COLO829 (cell line): ENCODE results near the gene BCLAF1.

Source experiments
- DNase-seq: peaks from one replicate; pipeline ENCODE4 v3.0.0; 2012; ENCODE audit warnings: low spot score

Gene BCLAF1, protein sequence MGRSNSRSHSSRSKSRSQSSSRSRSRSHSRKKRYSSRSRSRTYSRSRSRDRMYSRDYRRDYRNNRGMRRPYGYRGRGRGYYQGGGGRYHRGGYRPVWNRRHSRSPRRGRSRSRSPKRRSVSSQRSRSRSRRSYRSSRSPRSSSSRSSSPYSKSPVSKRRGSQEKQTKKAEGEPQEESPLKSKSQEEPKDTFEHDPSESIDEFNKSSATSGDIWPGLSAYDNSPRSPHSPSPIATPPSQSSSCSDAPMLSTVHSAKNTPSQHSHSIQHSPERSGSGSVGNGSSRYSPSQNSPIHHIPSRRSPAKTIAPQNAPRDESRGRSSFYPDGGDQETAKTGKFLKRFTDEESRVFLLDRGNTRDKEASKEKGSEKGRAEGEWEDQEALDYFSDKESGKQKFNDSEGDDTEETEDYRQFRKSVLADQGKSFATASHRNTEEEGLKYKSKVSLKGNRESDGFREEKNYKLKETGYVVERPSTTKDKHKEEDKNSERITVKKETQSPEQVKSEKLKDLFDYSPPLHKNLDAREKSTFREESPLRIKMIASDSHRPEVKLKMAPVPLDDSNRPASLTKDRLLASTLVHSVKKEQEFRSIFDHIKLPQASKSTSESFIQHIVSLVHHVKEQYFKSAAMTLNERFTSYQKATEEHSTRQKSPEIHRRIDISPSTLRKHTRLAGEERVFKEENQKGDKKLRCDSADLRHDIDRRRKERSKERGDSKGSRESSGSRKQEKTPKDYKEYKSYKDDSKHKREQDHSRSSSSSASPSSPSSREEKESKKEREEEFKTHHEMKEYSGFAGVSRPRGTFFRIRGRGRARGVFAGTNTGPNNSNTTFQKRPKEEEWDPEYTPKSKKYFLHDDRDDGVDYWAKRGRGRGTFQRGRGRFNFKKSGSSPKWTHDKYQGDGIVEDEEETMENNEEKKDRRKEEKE

DNA sequence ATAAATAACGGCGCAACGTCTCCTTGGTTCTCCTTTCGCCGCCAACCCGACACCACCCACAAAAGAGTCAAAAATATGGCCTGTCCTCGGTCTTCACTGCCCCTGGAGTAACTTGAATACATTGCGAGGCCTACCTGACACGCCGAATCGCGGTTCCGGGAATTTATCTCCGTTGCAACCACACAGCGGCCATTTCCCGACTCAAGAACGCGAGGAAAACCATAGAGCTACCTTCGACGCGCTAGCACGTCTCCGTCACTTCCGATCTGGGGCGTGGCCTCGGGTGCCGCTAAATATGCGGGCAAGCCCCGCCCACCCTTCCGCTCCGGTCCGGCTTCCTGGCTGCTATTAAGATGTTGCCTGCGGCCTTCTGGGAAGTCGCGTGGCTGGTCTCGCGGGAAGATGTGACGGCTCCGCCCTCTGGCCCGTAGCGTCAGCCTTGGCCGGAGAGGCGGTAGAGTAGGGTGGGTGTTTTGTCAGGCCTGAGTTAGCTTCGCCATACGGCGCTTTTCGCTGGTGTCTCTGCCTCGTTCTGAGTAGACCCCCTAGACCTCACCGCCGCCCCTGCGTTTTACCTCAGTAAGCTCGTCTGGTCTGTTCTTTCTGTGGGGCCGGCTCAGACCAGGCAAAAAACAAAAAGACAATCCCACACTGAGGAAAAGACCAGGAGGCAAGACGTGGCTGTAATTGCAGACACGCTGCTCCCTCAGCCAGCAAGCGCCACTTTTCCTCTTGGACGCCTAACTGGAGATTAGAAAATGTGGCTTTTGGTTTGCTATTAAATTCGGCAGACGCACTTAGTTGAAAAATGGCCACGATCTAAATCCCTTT lies at the start of gene BCLAF1:
Gene BCLAF1, minus strand, starts transcription at position 268 of the 831 bp plus-strand sequence. CDS start 9,980 bp downstream, outside the sequence.
- peak; percentile 93 for DNase-seq

DNA sequence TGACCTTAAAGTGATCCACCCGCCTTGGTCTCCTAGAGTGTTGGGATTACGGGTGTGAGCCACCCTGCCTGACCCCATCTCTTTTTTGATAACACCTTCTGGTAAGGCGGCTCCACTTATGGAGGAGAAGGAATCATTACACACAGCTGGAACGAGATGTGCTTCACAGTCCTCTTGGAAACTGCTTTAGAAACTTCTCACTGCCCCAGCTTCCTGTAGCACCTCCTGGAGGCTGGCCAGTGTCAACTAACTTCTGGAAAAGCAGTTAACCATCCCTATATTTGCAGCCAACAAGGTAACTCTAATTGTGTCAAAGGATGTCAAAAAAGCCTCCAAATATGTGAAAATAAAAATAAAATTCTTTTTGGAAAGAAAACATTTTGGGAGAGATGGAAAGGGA lies 48.8 kb upstream of the BCLAF1 start:
- no peak for DNase-seq

DNA sequence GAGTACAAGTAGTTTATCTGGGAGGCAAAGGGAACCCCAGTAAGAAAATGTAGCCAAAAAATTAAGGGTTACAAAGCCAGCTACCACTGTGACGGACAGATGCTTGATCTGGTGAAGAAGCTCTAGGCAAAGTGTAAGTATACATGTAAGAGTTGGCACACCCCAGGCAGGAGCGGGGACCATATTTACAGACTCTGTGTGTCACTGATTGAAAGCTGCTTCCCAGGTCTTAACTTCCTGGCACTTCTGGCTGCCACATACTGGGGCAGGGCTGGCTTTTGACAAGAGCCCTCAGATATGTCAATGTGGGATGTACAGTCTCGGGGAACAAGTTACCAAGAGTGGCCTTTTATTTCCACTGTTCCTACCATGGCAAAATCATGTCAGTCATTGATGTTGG lies 48.0 kb upstream of the BCLAF1 start:
- DNase-seq: no peak

DNA sequence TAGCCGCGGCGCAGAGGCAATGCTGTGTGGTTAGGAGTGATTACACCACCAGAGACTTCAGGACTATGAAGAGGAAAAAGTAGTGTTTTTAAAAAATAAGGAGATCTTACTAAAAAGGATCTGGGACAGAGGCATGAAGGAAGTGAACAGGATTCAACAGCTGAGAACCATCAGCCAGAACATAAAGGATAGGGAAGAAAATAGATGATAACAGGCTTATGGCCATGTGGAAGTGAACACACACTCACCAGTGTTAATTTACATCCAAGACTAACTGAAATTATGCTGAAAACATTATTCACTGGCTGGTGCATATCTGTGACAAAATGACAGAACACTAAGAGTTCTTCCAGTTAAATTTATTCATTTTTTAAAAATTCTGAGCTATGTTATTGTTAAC lies 47.5 kb upstream of the BCLAF1 start:
- no peak for DNase-seq

DNA sequence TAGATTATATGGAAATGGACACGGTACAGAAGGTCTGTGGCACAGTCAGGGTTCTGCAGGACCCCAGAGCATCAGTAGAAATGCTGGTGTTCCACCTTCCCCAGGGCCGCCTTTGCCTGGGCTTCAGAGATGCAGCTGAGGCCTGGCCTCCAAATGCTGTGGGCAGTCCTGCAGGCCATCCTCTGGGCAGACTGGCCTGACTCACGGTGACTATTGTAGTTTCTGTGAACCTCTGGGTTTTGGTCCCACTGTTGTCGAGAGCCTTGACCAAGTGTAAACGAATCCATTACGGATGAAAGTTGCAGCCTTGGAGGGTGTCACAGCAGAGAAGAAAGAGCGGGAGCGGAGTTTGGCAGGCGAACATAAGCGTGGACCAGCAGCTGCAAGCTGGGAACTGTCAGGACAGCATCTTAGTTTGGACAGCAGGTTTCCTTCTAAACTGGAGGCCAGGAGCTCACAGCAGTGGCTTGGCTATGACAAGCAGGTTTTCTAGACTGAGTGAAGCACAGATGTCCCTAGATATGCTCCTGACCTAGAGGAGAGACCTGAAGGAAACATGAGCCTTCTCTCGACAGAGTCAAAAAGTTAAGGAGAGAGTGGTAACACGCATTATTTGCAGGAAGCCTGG lies 46.2 kb upstream of the BCLAF1 start:
- DNase-seq: no peak

DNA sequence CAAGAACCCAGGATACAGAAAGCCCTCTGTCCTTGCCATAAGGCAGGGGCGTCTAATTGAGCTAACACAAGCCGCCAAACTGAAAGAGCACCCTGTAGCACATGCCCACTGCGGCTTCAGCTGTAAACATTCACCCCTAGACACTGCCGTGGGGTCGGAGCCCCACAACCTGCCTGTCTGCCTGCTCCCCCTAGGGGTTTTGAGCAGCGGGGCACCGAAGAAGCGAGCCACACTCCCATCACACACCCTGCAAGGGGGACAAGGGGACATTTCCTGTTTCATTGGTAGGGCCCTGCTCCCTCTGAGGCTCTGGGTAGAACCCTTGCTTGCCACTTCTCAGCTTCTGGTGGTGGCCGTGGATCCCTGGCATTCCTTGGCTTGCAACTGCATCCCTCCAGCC lies 45.2 kb upstream of the BCLAF1 start:
- no peak for DNase-seq

DNA sequence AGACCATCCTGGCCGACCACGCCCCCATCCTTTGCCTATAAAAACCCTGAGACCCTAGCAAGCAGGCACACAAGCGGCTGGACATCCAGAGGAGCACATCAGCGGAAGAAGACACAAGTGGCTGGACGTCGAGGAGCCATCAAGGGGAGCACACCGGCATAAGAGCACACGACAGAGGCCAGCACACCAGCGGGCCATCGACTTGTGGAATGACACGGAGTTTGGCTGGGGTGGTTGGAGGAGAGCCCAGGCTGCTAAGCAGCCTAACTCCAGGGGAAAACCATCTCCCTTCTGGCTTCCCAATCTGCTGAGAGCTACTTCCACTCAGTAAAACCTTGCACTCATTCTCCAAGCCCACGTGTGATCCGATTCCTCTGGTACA lies 44.8 kb upstream of the BCLAF1 start:
- DNase-seq: no peak

DNA sequence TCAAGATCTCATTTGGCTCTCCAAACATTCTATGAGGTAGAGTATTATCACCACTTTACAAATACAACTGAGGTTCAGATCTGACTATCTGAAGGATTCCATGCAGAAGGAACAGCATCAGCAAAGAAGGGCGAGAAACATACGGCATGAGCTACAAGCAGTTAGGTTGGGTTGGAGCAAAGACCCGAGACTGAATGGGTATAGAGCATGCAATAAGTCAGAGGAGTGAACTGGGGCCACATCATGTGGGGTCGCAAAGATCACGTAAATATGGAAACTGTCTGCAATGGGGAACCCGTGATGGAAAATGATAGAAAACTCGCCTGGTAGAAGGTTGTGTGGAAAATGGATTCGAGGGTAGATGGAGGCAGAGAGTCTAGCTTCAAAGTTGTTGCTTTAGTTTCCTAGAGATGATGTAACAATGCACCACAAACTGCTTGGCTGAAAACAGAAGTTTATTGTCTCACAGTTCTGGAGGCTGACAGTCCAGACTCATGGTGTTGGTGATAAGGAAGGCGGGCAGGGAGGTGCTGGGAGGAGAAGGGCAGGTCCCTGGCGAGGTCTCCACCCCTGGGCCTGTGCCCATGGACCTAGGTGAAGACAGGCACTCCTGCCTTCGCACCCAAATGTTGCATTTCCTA lies 44.3 kb upstream of the BCLAF1 start:
- DNase-seq: no peak

DNA sequence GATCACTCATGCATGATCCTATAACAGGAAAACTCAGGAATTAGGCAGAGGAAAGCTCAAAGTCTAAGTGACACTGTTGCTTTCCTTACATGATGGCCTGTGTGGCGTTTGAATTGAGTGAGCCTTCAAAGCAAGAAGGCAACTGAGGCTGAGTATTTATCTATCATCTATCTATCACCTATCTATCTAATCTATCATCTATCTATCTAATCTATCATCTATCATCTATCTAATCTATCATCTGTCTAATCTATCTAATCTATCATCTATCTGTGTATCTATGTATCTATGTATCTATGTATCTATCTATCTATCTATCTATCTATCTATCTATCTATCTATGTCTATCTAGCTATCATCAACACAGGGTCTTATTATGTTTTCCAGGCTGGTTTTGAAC lies 41.8 kb upstream of the BCLAF1 start:
- no peak for DNase-seq

DNA sequence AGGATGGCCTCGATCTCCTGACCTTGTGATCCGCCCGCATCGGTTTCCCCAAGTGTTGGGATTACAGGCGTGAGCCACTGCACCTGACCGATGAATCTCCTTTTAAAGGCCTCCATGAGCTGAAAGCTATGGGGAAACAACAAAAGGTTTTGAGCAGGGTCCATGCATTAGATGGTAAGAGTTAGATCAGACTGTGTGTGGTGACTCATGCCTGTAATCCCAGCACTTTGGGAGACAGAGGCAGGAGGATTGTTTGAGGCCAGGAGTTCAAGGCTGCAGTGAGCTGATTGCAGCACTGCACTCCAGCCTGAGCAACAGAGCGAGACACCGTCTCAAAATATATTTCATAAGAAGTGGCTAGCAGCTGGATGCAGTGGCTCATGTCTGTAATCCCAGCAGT lies 41.0 kb upstream of the BCLAF1 start:
- DNase-seq: no peak

DNA sequence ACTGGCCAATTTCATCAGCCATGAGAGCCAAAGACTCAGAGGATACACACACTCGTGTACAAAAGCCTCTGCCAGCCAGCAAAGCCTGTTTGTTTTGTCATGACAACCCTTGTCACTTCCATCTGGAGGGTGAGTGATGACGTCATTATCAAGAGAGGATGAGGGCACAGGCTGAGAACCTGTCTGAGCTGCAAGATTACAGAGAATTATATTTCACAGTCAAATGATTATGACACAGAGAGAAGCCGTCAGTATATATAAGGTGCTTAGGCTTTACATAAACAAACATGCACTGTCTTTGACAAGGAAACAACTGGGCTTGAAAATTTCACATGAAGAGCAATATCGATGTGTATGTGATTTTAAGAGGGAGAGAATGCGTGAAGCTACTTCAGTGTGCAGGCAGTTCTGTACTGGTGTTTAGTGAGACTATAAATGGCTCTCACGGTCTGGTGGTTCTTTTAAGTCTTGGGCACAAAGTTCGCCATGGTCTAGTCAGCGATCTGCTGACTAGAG lies 36.5 kb upstream of the BCLAF1 start:
- no peak for DNase-seq

DNA sequence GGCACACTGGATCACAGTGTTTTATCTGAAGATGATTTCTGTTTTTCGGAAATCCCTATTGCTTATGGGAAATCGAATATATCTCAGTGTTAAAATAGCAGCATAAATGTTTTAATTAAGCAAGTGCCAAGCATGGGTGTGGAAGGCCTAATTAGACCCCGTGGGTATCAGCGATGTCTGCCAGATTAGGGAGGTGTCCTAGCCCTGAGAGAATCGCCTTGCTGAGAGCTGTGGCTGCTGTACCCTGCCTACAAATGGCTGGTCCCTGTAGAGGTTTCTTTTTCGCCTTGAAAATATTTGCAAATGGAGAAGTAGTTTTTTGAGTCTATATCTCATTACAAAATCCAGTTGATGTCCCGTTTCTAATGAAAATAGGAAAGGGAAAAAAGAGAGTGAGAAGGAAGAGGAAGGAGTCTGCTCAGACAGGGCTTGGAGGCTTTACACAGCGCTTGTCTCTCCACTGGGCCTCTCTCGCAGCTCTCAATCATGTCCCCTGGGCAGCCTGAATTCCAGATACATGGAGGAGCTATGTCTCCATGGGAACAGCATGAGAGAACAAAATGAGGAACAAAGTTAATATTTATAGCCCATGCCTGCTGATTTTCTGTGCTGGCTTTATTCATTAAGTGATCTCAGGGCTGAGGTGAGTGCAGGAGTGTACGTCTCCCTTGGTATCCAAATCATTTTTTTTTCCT lies 35.2 kb upstream of the BCLAF1 start:
- no peak for DNase-seq

DNA sequence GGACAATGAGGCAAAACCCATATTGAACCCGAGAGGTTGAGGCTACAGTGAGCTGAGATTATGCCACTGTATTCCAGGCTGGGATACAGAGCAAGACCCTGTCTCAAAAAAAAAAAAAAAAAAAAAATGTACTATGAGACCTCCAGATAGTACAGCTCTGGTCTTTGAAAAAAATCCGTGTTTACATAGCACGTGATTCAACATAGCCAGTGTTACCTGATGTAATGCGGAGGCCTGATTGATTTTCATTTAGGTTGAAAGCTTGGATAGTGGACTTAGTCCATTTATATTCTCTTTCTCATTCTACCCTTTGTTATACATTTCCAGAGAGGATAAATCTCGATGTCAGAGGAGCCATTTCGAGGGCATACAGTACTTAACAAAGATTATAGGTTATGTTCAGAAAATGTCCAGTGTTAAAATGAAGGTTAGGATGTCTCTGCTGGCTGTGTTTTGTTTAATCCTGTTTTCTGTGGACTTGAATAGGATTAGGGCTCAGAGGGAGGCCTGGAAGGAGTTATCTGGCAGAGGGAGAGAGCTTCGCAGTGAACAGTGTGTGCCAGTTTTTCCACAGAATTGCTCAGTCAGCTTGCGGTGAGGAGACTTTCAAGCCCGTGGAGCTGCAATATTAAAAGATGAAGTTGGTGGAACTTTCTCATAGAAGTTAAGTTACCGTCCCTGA lies 33.9 kb upstream of the BCLAF1 start:
- no peak for DNase-seq

DNA sequence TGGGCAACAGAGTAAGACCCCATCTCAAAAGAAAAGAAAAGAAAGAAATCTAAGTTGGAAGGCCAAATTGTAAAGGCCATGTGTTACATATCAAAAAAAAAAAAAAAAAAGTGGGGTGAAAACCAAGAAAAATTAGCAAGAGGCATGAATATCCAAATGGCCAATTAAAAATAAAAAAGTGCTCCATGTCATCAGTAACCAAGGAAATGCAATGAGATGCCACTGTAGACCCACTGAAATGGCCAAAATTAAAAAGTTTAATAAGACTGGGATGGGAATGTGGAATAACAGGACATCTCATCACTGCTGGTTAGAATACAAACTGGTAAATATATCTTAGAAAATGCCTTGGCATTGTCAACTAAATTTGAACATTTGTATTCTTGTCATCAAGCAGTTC lies 30.1 kb upstream of the BCLAF1 start:
- DNase-seq: no peak

DNA sequence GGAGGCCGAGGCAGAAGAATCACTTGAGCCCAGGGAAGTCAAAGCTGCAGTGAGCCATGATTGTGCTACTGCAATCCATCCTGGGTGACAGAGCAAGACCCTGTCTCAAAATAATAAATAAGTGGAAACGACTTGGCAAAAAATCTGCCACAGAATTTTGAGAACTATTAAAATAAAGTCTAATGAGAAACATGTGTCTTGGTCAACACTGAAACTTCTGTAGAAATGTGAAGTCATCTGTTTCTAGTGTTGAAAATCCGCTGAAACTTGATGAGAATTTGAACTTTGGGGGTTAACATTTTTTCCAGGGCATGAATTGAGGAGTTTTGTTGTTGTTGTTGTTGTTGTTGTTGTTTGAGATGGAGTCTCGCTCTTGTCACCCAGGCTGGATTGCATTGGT lies 29.0 kb upstream of the BCLAF1 start:
- DNase-seq: no peak

DNA sequence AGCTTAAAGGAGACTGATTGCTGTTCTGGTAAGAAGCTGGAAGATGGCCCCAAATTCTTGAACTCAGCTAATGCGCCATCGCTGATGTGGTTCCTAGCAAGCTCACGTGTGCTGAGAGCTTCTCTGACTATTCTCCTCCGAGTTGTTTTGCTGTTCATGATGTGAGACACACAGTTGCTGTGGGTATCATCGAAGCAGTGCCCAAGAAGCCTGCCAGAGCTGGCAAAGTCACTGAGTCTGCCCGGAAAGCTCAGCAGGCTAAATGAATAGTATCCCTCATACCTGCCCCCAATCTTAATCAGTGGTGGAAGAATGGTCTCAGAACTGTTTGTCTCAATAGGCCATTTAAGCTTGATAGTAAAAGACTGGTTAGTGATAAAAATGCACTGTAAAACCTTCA lies 28.3 kb upstream of the BCLAF1 start:
- DNase-seq: no peak

DNA sequence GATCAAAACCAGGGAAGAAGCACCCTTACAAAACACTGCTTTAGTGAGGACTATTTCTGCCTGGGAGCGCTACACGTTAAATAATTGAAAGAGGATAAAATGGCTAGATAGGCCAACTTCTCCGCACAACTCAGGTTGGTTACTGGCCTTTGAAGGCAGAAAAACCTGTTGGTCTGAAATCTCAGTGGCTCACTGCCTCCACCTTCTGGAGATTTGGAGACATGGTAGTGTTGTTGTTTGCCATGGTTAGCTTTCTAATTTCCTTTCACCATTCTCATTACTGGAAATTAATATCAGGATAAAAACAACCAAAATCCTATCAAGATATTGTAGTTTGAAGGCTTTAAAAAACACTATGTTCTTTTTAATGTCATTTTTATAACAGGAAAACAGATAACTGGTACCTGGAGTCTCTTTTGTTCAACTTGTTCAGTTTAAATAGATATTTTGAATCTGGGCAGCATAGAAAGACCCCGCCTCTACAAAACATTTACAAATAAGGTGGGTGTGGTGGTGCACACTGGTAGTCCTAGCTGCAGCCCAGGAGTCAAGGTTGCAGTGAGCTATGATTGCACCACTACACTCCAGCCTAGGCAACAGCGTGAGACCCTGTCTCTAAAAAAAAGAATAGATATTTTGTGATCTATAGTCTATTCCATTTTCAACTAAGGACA lies 27.5 kb upstream of the BCLAF1 start:
- DNase-seq: peak; percentile 38

DNA sequence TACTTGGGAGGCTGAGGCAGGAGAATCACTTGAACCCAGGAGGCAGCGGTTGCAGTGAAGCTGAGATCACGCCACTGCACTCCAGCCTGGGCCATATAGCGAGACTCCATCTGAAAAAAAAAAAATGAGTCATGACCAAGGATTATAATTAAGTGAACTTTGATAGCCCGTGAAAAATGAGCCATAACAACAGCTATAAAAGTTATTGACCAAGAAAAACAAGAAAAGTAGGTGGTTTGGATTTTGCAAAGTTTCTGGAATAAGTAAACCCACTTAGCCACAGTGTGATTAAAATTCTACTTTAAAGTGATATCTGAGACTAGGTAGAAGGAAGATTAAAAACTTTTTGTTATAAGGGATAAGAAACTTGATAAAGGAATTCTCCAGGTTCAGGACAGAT lies 25.9 kb upstream of the BCLAF1 start:
- no peak for DNase-seq

DNA sequence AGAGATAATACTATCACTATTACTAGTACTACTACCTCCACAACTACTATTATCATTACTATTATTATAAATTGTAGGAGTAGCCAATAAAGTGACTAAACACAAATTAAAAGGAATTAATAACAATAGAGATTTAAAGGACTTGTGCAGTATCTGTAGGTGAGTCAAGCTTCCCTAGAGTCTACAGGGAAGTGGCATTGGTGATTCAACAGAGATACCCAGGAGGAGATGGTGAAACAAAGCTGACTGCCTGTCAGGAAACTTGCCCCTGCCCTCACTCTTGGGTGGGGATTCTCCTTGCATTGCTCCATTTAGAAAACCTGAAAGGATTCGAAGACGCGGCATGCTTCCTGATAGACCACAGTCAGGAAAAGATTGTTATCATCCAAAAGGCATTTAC lies 23.3 kb upstream of the BCLAF1 start:
- DNase-seq: no peak
